Liver (tissue), 9 donors: ENCODE results near the gene NAE1. TPM values are rescaled to one million over a fixed set of nuclear protein-coding genes. Genes with fewer than 3 reads are reported as not detected.

Source experiments
- DNase-seq: peaks from one replicate; pipeline ENCODE4 v3.0.0-alpha.2; 2017; ENCODE audit warnings: low spot score
- H3K27ac ChIP-seq, 2 donors: one replicate each; pipeline ENCODE4 v1.7.0; 2013; ENCODE audit warnings: inconsistent platforms in 2 of 2, low read length in 2 of 2, control low read depth in 1 of 2, low read depth in 1 of 2, mild to moderate bottlenecking in 1 of 2
- H3K27me3 ChIP-seq, 4 donors: one replicate each; pipeline versions ENCODE4 v1.6.1 to v1.7.0; 2013; ENCODE audit warnings: low read length in 3 of 4, inconsistent platforms in 1 of 4, mild to moderate bottlenecking in 1 of 4, moderate library complexity in 1 of 4; ENCODE audit not compliant: control insufficient read depth in 4 of 4, insufficient read depth in 4 of 4
- H3K36me3 ChIP-seq, 4 donors: one replicate each; pipeline versions ENCODE4 v1.6.1 to v1.7.0; 2013; ENCODE audit warnings: low read length in 3 of 4, mild to moderate bottlenecking in 3 of 4, low read depth in 1 of 4, moderate library complexity in 1 of 4; ENCODE audit not compliant: control insufficient read depth in 4 of 4, insufficient read depth in 3 of 4
- H3K4me1 ChIP-seq, 4 donors: one replicate each; pipeline versions ENCODE4 v1.6.1 to v1.7.0; 2013; ENCODE audit warnings: low read length in 3 of 4, mild to moderate bottlenecking in 3 of 4, moderate library complexity in 1 of 4; ENCODE audit not compliant: control insufficient read depth in 4 of 4, insufficient read depth in 4 of 4
- H3K4me3 ChIP-seq, 3 donors: one replicate each; pipeline versions ENCODE4 v1.6.1 to v1.7.0; 2013; ENCODE audit warnings: low read length in 3 of 3, control low read depth in 1 of 3, low read depth in 1 of 3, mild to moderate bottlenecking in 1 of 3
- H3K9ac ChIP-seq, 2 donors: one replicate each; pipeline ENCODE4 v1.7.0; 2013; ENCODE audit warnings: low read length in 2 of 2, mild to moderate bottlenecking in 2 of 2, moderate library complexity in 2 of 2, control low read depth in 1 of 2, low read depth in 1 of 2
- H3K9me3 ChIP-seq, 4 donors: one replicate each; pipeline versions ENCODE4 v1.6.1 to v1.7.0; 2013; ENCODE audit warnings: low read length in 3 of 4; ENCODE audit not compliant: control insufficient read depth in 4 of 4
- EGR1 ChIP-seq, 2 donors: IDR thresholded peaks; 2 replicates each; pipeline ENCODE4 v1.6.1; 2016 to 2018; ENCODE audit warnings: antibody characterized with exemption in 2 of 2, low read depth in 2 of 2
- FOXA1 ChIP-seq: IDR thresholded peaks from 2 replicates; pipeline ENCODE4 v1.6.1; 2016; ENCODE audit warnings: antibody characterized with exemption
- FOXA2 ChIP-seq: IDR thresholded peaks from 2 replicates; pipeline ENCODE4 v1.6.1; 2016; ENCODE audit warnings: antibody characterized with exemption
- GABPA ChIP-seq, 2 donors: IDR thresholded peaks in 1 of 2; conservative IDR thresholded peaks in 1 of 2; 2 replicates each; pipeline ENCODE4 v1.6.1; 2016; ENCODE audit warnings: antibody characterized with exemption in 2 of 2, mild to moderate bottlenecking in 1 of 2, moderate library complexity in 1 of 2
- HNF4A ChIP-seq, 2 donors: conservative IDR thresholded peaks; 2 replicates each; pipeline ENCODE4 v1.6.1; 2016; ENCODE audit warnings: antibody characterized with exemption in 2 of 2, mild to moderate bottlenecking in 2 of 2
- HNF4G ChIP-seq: IDR thresholded peaks from 2 replicates; pipeline ENCODE4 v1.6.1; 2016; ENCODE audit warnings: antibody characterized with exemption
- JUND ChIP-seq, 2 donors: IDR thresholded peaks; 2 replicates each; pipeline ENCODE4 v1.6.1; 2016; ENCODE audit warnings: antibody characterized with exemption in 2 of 2
- RAD21 ChIP-seq, 2 donors: IDR thresholded peaks; 2 replicates each; pipeline ENCODE4 v1.6.1; 2016; ENCODE audit warnings: antibody characterized with exemption in 2 of 2, mild to moderate bottlenecking in 2 of 2
- RXRA ChIP-seq, 2 donors: IDR thresholded peaks; 2 replicates each; pipeline ENCODE4 v1.6.1; 2017 to 2018; ENCODE audit warnings: antibody characterized with exemption in 2 of 2, mild to moderate bottlenecking in 1 of 2
- SP1 ChIP-seq: IDR thresholded peaks from 2 replicates; pipeline ENCODE4 v1.6.1; 2018; ENCODE audit warnings: antibody characterized with exemption, mild to moderate bottlenecking
- TAF1 ChIP-seq: conservative IDR thresholded peaks from 2 replicates; pipeline ENCODE4 v1.6.1; 2016; ENCODE audit warnings: antibody characterized with exemption, mild to moderate bottlenecking
- YY1 ChIP-seq: IDR thresholded peaks from 2 replicates; pipeline ENCODE4 v1.6.1; 2016; ENCODE audit warnings: antibody characterized with exemption, mild to moderate bottlenecking
- WGBS: extraction: QIAGEN DNeasy Blood & Tissue Kit; methylation state at CpG from one replicate; pipeline ENCODE4 v1.1.7; 2013; 5-methylcytosine and 5-hydroxymethylcytosine counted together
- polyA plus RNA-seq, 2 donors: library from polyadenylated mRNA; stranded (reverse) in 1 of 2; unstranded in 1 of 2; fragments of 200-250 nt in 1 of 2; fragments of >200 nt in 1 of 2; fragmentation: Nextera tagmentation in 1 of 2; extraction: Ambion mirVana in 1 of 2; gene quantifications; one replicate each; pipeline versions ENCODE4 v1.2.1 to v1.2.3, GENCODE V29; 2013 to 2015
- total RNA-seq, 2 donors: library from RNA; depleted of rRNA; stranded (reverse); fragments of >200 nt; gene quantifications; one replicate each; pipeline ENCODE4 v1.2.3, GENCODE V29; 2014
- TF ChIP-seq, protein P1 (sequence below): IDR thresholded peaks from 2 replicates; pipeline ENCODE4 v1.6.1; 2016; ENCODE audit warnings: antibody characterized with exemption
- TF ChIP-seq, protein P2 (sequence below): IDR thresholded peaks from 2 replicates; pipeline ENCODE4 v1.6.1; 2016; ENCODE audit warnings: antibody characterized with exemption
- TF ChIP-seq, protein P3 (sequence below): fragments of 150-350 bp; IDR thresholded peaks from 2 replicates; pipeline ENCODE4 v1.5.1; 2017; ENCODE audit warnings: improper control_type of control experiment, low read depth, low read length; ENCODE audit not compliant: missing input control
- TF ChIP-seq, protein P4 (sequence below): IDR thresholded peaks from 2 replicates; pipeline ENCODE4 v1.6.1; 2016; ENCODE audit warnings: antibody characterized with exemption, mild to moderate bottlenecking
- TF ChIP-seq, protein P5 (sequence below): IDR thresholded peaks from 2 replicates; pipeline ENCODE4 v1.6.1; 2016; ENCODE audit warnings: antibody characterized with exemption
- donor health status: healthy.
- donor health status: healthy.
- donor health status: healthy.
- donor health status: healthy.
- donor health status: healthy.

NAE1 gene
- total and polyA plus RNA-seq, 4 donors: 12.3 to 26.4 (median 23.9) TPM

DNA sequence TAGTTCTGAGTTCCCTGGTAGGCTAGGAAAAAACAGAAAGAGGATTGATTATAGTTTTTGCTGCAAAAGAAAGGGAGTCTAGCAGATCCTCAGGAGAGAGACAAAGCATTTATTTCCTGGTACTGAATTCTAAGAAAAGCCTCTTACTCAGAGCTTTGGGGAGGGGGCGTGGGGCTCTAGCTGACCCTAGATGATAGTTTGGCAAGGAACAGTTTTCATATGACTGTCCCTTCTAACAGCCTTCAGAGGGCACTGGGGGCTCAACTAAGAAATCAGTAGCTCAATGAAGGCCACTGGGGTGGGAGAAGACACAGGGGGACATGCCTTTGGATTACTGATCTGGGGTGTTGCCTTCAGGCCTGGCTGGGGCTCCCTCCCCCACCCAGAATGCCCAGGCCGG lies 17.4 kb upstream of the NAE1 start:
- Histone ChIP-seq H3K4me1 (peaks cover 5 to 9% (median 8%) of the 10 kb centered on the region in 4 donors), H3K27ac (no peak overlapping the region), H3K9me3 (no peaks in the 10 kb centered on the region), H3K27me3 (peaks cover 0 to 5% (median 4%) of the 10 kb centered on the region in 4 donors), H3K36me3 (no peaks in the 10 kb centered on the region), H3K4me3 (no peak overlapping the region), H3K9ac (no peak overlapping the region)
- no peak for DNase-seq
- TF ChIP-seq EGR1 (IDR thresholded peaks at IDR 0.05; ENCODE audit: low read depth in 2 of 2) (no peak), FOXA1 (no peak), FOXA2 (no peak)
- TF ChIP-seq, protein P1, sequence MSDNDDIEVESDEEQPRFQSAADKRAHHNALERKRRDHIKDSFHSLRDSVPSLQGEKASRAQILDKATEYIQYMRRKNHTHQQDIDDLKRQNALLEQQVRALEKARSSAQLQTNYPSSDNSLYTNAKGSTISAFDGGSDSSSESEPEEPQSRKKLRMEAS: no peak
- 90% methylated on average over 2 of the region's 2 CpGs for WGBS

DNA sequence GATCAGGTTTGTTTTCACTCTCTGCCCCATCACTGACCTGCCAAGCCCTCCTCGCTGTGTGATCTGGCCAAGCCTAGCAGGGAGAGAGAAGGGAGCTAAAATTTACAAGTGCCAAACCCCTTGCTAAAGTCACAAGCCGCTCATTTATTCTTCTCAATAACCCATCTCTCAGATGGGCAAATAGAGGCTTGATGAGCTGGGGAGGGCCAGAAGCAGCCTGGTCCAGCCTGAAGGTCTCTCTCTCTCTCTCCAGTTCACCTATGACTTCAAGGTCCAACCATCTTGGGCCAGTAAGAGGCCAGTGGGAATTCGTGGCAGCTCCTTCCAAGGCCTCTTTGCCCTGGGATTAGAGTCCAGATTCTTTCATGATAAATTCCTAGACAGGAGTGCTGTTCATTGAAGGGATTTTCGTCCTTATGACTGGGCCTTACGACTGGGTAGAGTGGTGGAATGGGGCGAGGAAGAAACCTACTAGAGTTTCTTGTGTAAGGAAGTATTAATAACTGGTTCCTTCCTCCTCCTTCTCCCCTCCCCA lies 16.8 kb upstream of the NAE1 start:
- no peak for TF ChIP-seq RAD21 (IDR thresholded peaks at IDR 0.05)
- no peak for TF ChIP-seq JUND (IDR thresholded peaks at IDR 0.05)
- TF ChIP-seq RXRA (IDR thresholded peaks at IDR 0.05): no peak
- TF ChIP-seq, protein P2, sequence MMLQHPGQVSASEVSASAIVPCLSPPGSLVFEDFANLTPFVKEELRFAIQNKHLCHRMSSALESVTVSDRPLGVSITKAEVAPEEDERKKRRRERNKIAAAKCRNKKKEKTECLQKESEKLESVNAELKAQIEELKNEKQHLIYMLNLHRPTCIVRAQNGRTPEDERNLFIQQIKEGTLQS: no peak
- TF ChIP-seq, protein P1: no peak
- TF ChIP-seq, protein P3, sequence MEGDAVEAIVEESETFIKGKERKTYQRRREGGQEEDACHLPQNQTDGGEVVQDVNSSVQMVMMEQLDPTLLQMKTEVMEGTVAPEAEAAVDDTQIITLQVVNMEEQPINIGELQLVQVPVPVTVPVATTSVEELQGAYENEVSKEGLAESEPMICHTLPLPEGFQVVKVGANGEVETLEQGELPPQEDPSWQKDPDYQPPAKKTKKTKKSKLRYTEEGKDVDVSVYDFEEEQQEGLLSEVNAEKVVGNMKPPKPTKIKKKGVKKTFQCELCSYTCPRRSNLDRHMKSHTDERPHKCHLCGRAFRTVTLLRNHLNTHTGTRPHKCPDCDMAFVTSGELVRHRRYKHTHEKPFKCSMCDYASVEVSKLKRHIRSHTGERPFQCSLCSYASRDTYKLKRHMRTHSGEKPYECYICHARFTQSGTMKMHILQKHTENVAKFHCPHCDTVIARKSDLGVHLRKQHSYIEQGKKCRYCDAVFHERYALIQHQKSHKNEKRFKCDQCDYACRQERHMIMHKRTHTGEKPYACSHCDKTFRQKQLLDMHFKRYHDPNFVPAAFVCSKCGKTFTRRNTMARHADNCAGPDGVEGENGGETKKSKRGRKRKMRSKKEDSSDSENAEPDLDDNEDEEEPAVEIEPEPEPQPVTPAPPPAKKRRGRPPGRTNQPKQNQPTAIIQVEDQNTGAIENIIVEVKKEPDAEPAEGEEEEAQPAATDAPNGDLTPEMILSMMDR: no peak
- no peak for TF ChIP-seq EGR1 (IDR thresholded peaks at IDR 0.05; ENCODE audit: low read depth in 2 of 2)
- TF ChIP-seq GABPA (IDR thresholded peaks at IDR 0.05 in 1 of 2, conservative IDR thresholded peaks at IDR 0.05 in 1 of 2): no peak
- TF ChIP-seq FOXA2: no peak
- no peak for TF ChIP-seq YY1
- TF ChIP-seq FOXA1: no peak
- TF ChIP-seq, protein P4, sequence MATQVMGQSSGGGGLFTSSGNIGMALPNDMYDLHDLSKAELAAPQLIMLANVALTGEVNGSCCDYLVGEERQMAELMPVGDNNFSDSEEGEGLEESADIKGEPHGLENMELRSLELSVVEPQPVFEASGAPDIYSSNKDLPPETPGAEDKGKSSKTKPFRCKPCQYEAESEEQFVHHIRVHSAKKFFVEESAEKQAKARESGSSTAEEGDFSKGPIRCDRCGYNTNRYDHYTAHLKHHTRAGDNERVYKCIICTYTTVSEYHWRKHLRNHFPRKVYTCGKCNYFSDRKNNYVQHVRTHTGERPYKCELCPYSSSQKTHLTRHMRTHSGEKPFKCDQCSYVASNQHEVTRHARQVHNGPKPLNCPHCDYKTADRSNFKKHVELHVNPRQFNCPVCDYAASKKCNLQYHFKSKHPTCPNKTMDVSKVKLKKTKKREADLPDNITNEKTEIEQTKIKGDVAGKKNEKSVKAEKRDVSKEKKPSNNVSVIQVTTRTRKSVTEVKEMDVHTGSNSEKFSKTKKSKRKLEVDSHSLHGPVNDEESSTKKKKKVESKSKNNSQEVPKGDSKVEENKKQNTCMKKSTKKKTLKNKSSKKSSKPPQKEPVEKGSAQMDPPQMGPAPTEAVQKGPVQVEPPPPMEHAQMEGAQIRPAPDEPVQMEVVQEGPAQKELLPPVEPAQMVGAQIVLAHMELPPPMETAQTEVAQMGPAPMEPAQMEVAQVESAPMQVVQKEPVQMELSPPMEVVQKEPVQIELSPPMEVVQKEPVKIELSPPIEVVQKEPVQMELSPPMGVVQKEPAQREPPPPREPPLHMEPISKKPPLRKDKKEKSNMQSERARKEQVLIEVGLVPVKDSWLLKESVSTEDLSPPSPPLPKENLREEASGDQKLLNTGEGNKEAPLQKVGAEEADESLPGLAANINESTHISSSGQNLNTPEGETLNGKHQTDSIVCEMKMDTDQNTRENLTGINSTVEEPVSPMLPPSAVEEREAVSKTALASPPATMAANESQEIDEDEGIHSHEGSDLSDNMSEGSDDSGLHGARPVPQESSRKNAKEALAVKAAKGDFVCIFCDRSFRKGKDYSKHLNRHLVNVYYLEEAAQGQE: no peak
- no peak for TF ChIP-seq SP1
- TF ChIP-seq, protein P5, sequence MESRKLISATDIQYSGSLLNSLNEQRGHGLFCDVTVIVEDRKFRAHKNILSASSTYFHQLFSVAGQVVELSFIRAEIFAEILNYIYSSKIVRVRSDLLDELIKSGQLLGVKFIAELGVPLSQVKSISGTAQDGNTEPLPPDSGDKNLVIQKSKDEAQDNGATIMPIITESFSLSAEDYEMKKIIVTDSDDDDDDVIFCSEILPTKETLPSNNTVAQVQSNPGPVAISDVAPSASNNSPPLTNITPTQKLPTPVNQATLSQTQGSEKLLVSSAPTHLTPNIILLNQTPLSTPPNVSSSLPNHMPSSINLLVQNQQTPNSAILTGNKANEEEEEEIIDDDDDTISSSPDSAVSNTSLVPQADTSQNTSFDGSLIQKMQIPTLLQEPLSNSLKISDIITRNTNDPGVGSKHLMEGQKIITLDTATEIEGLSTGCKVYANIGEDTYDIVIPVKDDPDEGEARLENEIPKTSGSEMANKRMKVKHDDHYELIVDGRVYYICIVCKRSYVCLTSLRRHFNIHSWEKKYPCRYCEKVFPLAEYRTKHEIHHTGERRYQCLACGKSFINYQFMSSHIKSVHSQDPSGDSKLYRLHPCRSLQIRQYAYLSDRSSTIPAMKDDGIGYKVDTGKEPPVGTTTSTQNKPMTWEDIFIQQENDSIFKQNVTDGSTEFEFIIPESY: no peak
- no peak for TF ChIP-seq HNF4G
- TF ChIP-seq HNF4A (conservative IDR thresholded peaks at IDR 0.05): no peak
- no peak for TF ChIP-seq TAF1
- no peak for DNase-seq
- no peak overlapping the region for H3K4me3 ChIP-seq
- peaks cover 5 to 9% (median 8%) of the 10 kb centered on the region in 4 donors for H3K4me1 ChIP-seq
- no peaks in the 10 kb centered on the region for H3K9me3 ChIP-seq
- no peaks in the 10 kb centered on the region for H3K36me3 ChIP-seq
- H3K27me3 ChIP-seq: peaks cover 2 to 5% (median 4%) of the 10 kb centered on the region in 4 donors
- H3K9ac ChIP-seq: no peak overlapping the region
- no peak overlapping the region for H3K27ac ChIP-seq
- WGBS: 74% methylated on average over 6 of the region's 6 CpGs
